GM19438 (cell line): ENCODE measurements around the gene STRC.
"Not testable (repeated sequence)": the region's sequence is repeated elsewhere in the genome, so short reads cannot be mapped to it uniquely, and the experiment has no call there.

Experiments used
- ATAC-seq: cut with Tn5 transposase; IDR thresholded peaks from one replicate; pipeline ENCODE4 v1.9.1; 2021; ENCODE audit warnings: low read depth; ENCODE audit not compliant: unreplicated experiment

The STRC gene

GRCh38 chr15:43618700-43619099 lies at the start of gene STRC:
Gene STRC, minus strand, starts transcription at chr15:43618800. Its CDS starts 78 bp downstream, at chr15:43618722.
- ATAC-seq = not testable (repeated sequence)

DNA sequence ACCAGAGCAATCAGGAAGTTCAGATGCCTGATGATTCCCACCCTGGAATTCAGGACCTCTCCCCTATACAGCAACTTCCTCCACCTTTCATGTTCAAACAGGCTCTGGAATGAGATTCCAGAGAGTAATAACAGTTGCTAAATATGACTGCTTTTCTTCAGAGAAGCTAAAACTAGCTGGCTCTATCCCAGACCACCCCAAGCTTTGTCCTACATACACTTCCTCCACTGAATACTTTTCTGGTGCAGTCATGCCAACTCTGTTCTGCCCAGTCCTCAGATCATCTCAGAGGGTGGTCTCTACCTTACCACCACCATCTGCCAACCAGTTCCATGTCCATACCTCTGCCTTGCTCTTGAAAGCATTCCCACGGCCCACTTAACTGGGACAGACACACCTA lies 47.6 kb upstream of the STRC start:
- not testable (repeated sequence) for ATAC-seq

DNA sequence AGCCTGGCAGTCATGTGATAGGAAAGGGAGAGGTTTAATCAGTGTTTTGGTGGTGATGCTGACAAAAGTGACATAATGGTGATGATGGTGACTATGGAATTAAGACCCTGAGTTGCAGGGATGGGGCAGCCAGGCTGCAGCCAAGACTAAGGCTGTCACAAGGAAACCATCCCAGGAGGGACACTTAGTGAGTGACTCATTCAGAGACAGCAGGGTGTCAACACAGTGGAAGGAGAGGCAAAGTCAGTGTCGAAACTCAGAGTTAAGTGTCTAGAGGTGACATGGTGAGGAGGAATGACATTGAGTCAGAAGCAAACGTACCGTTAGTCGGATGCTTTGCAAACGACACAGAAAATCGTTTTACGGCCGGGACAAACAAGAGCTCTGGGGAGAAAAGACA lies 44.7 kb upstream of the STRC start:
- not testable (repeated sequence) for ATAC-seq

- not testable (repeated sequence) for ATAC-seq
Measured at GRCh38 chr15:43662293-43662692, 43.7 kb upstream of the STRC start.

GRCh38 chr15:43659727-43660126 lies 41.1 kb upstream of the STRC start:
- ATAC-seq = not testable (repeated sequence)

DNA sequence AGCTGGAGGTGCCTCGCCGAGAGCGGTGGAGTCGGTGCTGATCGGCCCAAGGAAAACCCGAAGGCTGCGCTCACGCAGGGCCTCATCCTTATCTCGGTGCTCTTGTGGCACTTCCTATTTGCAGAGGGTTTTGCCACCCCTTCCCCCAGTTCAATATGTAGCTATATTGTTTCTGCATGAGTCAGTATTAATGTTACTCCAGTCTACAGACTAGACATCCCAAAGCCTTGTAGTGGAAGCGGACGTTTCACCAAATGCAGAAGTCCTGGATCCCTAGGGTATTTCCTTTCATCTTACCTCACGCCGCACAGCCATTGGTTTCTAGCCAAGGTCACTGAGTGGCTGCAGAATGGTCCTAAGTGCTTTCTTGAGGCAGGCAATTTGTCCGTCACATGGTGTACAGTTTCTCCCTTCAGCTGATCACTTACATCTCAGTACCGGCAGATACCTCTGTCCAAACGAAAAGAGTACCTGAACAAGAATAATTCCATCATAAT lies 30.9 kb upstream of the STRC start:
- not testable (repeated sequence) for ATAC-seq

DNA sequence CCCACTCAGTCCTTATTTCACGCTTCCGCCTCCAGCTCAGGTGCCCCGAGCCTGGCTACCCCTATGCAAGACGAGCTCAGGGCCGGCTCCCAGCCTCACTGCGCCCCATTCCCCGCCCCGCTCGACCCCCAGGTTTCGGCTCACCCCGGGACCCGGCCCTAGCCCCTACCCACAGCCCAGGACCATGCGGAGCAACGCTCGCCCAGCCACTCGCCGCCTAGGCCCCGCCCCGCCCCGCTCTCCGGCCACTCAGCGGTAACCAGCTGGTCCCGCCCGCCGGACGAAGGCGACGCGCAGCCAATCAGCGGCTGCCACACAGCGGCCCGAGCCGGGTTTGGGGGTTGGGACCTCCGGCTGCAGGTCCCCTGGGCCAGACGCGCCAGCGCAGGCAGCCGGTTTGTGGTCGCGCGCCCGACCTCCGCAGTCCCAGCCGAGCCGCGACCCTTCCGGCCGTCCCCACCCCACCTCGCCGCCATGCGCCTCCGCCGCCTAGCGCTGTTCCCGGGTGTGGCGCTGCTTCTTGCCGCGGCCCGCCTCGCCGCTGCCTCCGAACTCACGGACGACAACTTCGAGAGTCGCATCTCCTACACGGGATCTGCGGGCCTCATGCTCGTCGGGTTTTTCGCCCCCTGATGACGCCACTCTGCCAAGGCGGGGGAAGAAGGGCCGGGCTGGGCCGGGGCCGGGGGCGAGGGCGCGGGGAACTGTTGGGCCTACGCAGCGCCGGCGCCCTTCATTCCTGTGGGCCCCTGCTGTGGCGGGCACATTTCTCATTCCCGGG lies 30.2 kb upstream of the STRC start, which contains the start of gene CATSPER2:
CATSPER2 (minus strand) TSS at position 196 of the 781 bp plus-strand sequence. CDS start 783 bp downstream, outside the sequence.
- ATAC-seq = no peak

DNA sequence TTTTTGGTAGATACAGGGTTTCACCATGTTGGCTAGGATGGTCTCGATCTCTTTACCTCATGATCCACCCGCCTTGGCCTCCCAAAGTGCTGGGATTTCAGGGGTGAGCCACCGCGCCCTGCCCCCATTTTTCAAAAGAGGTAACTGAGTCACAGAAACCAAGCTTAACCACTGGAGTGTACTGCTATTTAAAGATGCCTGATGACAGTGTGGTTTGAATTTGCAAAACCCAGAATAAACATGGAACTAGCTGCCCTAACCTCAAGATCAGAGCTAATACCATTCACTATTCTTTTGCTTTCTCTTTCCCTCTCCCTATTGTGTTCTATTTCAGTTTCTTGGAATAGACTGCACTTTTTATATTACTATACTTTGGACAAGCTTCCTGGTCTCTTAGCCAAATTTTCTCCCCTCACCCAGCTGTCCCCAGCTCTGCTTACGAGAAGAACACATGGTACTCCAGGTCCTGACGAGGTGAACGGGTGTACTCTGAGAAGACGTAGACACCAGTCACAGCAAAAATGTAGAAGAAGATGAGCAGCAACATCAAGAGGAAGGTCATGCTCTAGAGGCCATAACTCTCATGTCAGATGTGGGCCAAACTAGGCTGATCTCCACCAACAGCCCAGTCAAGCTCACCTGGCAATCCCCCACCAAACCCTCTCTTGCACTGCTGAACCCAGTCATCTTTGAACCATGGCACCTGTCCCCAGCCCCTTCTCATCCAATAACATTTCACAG lies 20.0 kb upstream of the STRC start:
- not testable (repeated sequence) for ATAC-seq

DNA sequence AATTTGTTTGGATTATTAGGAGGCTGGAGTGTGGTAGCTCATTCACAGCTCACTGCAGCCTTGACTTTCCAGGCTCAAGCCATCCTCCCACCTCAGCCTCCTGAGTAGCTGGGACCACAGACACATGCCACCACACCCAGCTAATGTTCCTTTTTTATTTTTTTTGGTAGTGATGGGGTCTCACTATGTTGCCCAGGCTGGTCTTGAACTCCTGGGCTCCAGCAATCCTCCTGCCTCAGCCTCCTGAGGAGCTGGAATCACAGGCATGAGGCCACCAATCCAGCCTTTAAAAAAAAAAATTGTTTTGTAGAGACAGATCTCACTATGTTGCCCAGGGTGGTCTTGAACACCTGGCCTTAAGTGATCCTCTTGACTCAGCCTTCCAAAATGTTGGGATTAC lies 8.3 kb upstream of the STRC start:
- ATAC-seq = not testable (repeated sequence)

DNA sequence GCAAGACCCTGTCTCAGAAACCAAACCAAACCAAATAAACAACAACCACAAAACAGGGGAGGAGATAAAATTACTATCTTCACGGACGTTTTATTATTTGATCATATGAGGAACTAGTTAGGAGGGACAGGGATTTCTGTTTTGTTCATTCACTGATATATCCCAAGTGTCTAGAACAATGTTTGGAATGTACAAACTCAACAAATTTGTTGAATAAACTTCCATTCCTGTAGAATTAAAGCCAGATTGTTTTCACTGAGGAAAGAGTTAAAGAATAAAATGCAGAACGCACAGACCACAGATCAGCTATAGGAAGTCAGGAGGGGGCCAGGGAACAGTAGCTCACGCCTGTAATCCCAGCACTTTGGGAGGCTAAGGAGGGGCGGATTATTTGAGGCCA lies 6.5 kb upstream of the STRC start:
- ATAC-seq = no peak

GRCh38 chr15:43622068-43622799 lies 3.6 kb upstream of the STRC start:
- ATAC-seq = not testable (repeated sequence)

GRCh38 chr15:43617750-43618149 lies 850 bp downstream of the STRC start:
- not testable (repeated sequence) for ATAC-seq

DNA sequence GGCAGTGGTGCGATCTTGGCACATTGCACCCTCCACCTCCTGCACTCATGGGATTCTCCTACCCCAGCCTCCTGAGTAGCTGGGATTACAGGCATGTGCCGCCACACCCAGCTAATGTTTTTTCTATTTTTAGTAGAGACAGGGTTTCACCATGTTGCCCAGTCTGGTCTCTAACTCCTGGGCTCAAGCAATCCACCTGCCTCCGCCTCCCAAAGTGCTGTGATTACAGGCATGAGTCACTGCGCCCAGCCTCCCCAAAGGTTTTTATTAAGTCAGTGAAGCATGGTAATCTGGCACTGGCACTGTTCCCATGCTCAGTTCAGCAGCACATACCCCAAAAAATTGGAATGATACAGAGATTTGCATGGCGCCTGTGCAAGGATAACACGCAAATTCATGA lies 16.4 kb downstream of the STRC start:
- not testable (repeated sequence) for ATAC-seq

DNA sequence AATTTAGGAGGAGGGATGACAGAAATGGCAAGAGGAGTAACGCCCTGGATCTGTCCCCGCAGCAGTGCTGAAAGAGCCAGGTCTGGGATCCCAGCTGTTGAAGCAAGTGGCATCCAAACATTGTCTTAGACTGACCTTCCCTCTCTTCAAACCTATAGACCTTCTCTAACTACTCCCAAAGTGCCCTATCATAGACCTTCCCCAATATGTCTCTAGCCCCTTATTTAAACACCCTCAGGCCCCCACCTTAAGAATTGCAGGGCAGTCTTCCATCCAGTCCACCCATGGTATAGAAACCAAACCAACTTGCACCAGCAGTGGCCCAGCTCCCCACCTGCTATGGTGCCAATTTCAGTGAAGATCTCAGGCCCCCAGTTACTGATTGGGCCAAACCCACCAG lies 18.4 kb downstream of the STRC start:
- not testable (repeated sequence) for ATAC-seq

DNA sequence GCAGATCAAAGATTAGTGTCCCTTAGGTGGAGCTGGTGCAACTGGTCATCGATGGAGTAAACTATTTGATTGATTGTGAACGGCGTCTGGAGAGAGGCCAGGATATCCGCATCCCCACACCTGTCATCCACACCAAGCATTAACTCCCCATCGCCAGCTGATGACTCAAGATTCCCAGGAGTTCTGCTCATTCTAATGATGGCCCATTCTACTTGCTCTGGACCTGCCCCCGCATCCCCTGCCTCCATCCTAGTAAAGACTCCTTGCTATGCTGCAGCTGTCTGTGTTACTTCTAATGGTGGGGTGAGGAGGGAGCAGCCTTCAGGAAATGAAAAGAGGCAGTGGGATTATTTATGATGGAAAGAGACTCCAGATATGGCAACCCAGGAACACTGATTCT lies 19.5 kb downstream of the STRC start:
- not testable (repeated sequence) for ATAC-seq

GRCh38 chr15:43593328-43594190 lies 25.0 kb downstream of the STRC start, which contains the start of gene CKMT1B:
Gene CKMT1B, plus strand, starts transcription at chr15:43594027. Its CDS starts 192 bp downstream, at chr15:43594219.
- not testable (repeated sequence) for ATAC-seq

GRCh38 chr15:43592841-43593240 lies 25.8 kb downstream of the STRC start:
- not testable (repeated sequence) for ATAC-seq

DNA sequence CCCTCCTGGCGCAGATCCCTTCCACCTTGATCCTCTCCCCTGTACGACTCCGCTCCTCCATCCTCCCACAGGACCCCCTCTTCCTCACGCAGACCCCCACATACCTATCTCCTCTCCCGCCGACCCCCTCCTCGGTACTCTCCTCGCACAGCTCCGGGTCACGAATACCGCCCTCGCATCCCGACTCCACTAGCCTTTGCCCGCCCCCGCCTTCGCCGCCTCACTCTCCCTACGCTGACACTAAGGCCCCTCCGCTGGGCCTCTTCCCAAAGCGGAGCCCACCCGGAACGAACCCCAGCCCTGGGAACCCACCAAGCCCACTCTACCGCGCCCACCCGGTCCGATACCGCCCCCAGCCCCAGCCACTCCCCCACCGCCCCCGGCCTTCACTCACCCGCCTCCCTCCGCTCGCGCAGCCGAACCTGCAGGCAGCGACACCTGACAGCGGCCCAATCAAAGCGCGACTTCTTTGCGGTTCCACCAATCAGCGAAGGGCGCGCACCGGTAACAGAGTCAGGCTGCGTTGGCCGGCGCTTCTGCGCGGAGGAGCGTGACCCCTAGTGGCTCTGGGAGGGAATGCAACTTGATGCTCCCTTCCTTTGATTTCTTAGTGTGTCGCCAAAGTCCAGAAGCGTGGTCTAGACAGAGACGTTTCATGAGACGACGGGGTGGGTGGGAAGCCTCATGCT lies 28.7 kb downstream of the STRC start, which contains the start of gene PPIP5K1:
PPIP5K1 (minus strand) TSS at position 431 of the 689 bp plus-strand sequence. CDS start 5,704 bp downstream, outside the sequence.
- peak; percentile 94 for ATAC-seq

- not testable (repeated sequence) for ATAC-seq
Measured at GRCh38 chr15:43574607-43575006, 44.0 kb downstream of the STRC start.
